WERI-Rb-1 (cell line): ENCODE results near the gene ACVRL1.

Source experiments
- DNase-seq: peaks from one replicate; pipeline ENCODE4 v3.0.0-alpha.2; 2020
- H3K27ac ChIP-seq: fragments of 250-450 bp; sonication (Bioruptor Pico); 2 replicates; pipeline ENCODE4 v1.5.1; 2020; ENCODE audit warnings: mild to moderate bottlenecking, moderate library complexity
- H3K27me3 ChIP-seq: fragments of 250-450 bp; sonication (Bioruptor Pico); 2 replicates; pipeline ENCODE4 v1.5.1; 2021; ENCODE audit warnings: mild to moderate bottlenecking, low read depth, moderate library complexity; ENCODE audit not compliant: insufficient read depth, severe bottlenecking
- H3K36me3 ChIP-seq: fragments of 250-450 bp; sonication (Bioruptor Pico); 2 replicates; pipeline ENCODE4 v1.5.1; 2020; ENCODE audit warnings: mild to moderate bottlenecking, moderate library complexity
- H3K4me3 ChIP-seq: 2 replicates; pipeline ENCODE4 v1.5.1; 2011; ENCODE audit warnings: low read depth, mild to moderate bottlenecking, control low read depth, low read length
- H3K9me3 ChIP-seq: fragments of 250-450 bp; sonication (Bioruptor Pico); 2 replicates; pipeline ENCODE4 v1.5.1; 2021; ENCODE audit warnings: mild to moderate bottlenecking, moderate library complexity; ENCODE audit not compliant: severe bottlenecking
- TF ChIP-seq, protein P1 (sequence below): IDR thresholded peaks from 2 replicates; pipeline ENCODE4 v1.5.1; 2011; ENCODE audit warnings: low read depth, mild to moderate bottlenecking, control low read depth, inconsistent platforms, low read length

Gene ACVRL1

DNA sequence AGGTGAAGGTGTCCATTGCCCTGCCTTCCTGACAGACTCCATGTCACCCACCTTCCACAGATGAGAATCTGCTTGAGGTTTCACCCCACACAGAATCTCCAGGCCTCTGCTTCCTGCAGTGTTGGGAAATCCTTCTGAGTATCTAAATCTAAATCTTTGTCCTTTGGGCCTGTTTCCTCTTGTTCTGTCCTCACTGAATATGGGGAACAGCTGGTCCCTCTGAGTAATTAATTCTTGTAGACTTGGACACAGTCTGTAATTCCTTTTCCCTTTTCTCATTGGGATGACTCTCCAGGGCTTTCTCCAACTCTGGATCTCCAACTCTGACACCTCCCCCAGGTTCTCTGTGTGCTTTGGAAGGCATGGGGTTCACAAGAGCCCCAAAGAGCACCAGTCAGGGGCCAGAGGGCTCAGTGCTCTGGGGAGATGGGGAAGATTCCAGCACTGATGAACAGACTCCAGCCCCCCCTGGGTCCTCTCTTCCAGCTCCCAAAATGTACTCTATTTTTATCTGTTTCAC is 2.3 kb upstream of the ACVRL1 start:
- Histone ChIP-seq H3K4me3 (no peak overlapping the region), H3K27me3 (no peaks in the 10 kb centered on the region), H3K27ac (peak overlapping the region; percentile 37), H3K36me3 (no peaks in the 10 kb centered on the region), H3K9me3 (no peaks in the 10 kb centered on the region)
- TF ChIP-seq, protein P1, sequence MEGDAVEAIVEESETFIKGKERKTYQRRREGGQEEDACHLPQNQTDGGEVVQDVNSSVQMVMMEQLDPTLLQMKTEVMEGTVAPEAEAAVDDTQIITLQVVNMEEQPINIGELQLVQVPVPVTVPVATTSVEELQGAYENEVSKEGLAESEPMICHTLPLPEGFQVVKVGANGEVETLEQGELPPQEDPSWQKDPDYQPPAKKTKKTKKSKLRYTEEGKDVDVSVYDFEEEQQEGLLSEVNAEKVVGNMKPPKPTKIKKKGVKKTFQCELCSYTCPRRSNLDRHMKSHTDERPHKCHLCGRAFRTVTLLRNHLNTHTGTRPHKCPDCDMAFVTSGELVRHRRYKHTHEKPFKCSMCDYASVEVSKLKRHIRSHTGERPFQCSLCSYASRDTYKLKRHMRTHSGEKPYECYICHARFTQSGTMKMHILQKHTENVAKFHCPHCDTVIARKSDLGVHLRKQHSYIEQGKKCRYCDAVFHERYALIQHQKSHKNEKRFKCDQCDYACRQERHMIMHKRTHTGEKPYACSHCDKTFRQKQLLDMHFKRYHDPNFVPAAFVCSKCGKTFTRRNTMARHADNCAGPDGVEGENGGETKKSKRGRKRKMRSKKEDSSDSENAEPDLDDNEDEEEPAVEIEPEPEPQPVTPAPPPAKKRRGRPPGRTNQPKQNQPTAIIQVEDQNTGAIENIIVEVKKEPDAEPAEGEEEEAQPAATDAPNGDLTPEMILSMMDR, result no peak
- DNase-seq, result no peak

DNA sequence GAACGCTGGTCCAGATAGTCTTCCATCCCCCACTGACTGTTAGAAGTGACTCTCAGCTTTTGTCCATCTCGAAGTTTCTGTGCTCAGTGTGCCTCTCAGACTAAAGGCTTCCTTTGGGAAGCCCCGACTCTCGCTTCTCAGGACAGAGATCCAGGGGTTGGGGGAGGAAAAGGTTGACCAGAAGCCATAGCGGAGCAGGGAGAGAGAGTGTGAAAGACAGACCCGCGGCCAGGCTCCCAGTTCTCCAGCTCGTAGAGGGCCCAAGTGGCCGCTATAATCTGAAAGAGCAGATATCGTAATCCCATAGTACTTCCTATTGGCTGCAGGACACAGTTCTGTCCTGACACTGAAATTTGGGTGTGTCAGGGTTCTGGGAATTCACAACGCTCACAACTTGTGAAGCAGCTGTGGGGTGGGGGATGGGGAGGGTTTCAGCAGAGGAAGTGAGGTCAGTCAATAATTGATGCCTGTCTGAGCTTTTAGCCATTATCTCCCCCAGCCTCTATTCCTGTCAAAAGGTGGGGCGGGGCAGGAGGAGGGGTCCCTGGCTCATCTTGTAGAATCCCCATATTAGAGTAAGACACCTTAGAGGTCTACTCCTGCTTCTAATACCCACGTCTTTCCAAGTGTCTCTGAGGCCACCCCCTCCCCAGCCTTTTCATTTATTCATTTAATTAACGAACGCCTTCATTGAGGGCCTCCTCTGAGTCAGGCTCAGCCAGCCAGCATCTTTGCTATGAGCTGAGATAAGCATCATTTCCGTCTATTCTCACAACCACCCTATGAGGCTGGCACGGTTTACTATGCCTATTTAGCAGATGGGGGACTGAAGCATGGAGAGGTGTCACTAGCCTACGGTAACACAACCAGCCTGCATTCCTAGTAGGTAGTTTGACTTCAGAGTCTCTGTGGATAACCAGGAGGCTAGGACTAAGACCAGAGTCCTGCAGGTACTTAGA is 1.6 kb upstream of the ACVRL1 start:
- no peaks in the 10 kb centered on the region for H3K9me3 ChIP-seq
- DNase-seq, result no peak
- TF ChIP-seq, protein P1, result no peak
- no peaks in the 10 kb centered on the region for H3K27me3 ChIP-seq
- H3K36me3 ChIP-seq, result no peaks in the 10 kb centered on the region
- peak overlapping the region; percentile 37 for H3K27ac ChIP-seq
- no peak overlapping the region for H3K4me3 ChIP-seq

DNA sequence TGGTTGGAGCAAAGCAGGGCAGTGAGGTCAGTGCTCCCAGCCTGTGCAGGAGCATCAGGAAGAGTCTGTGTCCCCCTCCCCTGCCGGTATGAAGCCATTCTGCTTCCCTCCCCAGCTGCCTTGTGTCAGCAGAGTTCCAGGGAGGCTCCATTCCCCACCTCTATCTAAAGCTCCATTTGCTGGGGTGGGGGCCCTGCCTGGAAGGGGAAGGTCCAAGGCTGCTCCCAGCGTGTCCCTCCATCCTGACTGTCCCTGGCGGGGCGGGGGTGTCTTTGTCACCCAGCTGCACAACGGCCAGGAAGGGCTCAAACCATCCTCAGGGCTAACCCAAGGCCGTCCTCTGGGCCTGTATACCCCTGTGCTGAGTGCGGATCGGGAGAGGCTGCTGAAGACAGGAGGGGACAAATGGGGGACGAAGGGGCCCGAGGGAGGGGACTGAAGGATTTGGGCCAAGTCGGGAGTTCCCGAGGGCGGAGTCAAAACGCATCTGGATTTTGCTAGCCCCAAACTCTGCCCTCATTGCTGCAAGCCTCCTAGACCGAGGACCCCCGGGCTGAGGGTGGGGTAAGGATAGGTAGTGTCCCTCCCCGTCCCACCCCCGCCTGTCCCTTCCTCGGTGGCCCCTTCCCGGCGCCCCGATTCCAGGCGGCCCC is 748 bp upstream of the ACVRL1 start:
- DNase-seq, result no peak
- Histone ChIP-seq H3K9me3 (no peaks in the 10 kb centered on the region), H3K4me3 (no peak overlapping the region), H3K27ac (no peak overlapping the region), H3K27me3 (no peaks in the 10 kb centered on the region), H3K36me3 (no peaks in the 10 kb centered on the region)
- TF ChIP-seq, protein P1, result no peak

DNA sequence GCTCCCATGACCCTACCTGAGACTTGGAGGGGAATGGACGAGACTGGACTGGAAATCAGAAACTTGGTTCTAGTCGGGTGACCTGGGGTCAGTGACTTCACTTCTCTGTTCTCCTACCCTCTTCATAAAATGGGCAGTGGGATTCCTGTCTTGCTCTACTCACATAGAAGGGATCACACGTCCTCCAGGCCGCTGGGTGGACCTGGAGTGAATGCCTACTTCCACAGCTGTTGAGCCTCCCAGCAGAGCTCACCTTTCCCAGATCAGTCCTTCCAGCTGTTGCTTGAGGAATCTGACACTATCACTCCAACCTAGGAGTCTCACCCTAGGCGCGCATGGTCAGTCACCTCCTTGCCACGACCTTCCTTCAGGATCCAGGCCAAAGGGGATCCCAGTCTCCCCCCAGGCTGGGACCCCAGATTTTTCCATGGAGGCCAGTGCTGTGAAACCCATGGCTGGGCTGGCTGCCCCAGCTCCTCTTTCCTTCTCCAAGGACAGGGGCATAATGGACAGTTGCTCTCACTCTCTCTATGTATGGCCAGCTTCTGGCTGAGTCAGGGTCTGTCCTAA is 637 bp downstream of the ACVRL1 start:
- H3K27ac ChIP-seq, result no peak overlapping the region
- no peak overlapping the region for H3K4me3 ChIP-seq
- H3K27me3 ChIP-seq, result no peaks in the 10 kb centered on the region
- H3K36me3 ChIP-seq, result no peaks in the 10 kb centered on the region
- no peaks in the 10 kb centered on the region for H3K9me3 ChIP-seq
- no peak for DNase-seq
- TF ChIP-seq, protein P1, result no peak

DNA sequence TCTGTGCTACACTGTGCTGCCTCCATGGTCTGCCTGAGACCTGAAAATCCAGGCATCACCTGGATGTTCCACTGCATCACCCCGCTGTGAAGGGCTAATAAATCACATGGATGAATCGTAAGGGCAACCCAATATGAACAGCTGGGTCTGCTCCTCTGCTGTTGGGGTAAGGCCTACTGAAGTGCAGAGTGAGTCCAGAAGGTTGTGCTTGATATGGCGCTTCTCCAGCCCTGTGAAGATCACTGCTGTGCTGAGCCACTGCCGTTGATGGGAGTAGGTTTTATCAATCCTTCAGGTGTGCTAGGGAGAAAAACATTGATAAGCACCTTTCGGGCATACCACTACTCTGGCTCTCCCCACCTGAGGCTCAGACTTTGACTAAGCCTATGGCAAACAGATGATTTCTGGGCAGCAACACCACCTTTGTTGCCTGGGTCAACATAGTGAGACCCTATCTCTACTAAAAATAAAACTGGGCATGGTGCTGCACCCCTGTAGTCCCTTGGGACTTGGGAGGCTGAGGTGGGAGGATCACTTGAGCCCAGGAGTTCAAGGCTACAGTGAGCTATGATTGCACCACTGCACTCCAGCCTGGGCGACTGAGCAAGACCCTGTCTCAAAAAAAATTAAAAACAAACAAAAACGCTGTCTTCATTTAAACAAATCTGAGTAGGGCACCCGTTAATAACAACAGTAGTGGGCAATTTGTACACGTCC is 1.7 kb downstream of the ACVRL1 start:
- H3K27me3 ChIP-seq, result no peaks in the 10 kb centered on the region
- no peaks in the 10 kb centered on the region for H3K36me3 ChIP-seq
- no peaks in the 10 kb centered on the region for H3K9me3 ChIP-seq
- H3K4me3 ChIP-seq, result no peak overlapping the region
- TF ChIP-seq, protein P1, result no peak
- no peak overlapping the region for H3K27ac ChIP-seq
- no peak for DNase-seq
